RWPE2 (cell line): Measurements from ENCODE around the gene COL23A1.

ENCODE experiments used
- ATAC-seq: fragments of 200-7000 bp; cut with Tn5 transposase; 3 replicates; pipeline ENCODE4 v1.9.1; 2021; ENCODE audit warnings: low read depth
- DNase-seq: peaks from one replicate; pipeline ENCODE4 v3.0.0-alpha.2; 2020; ENCODE audit warnings: low spot score
- H3K27ac ChIP-seq: fragments of 450-650 bp; 2 replicates; pipeline ENCODE4 v1.5.1; 2017; ENCODE audit warnings: mild to moderate bottlenecking; ENCODE audit not compliant: poor library complexity, severe bottlenecking
- H3K27me3 ChIP-seq: fragments of 250-450 bp; sonication (Bioruptor Pico); 2 replicates; pipeline ENCODE4 v1.5.1; 2021; ENCODE audit warnings: mild to moderate bottlenecking, moderate library complexity; ENCODE audit not compliant: insufficient read depth, poor library complexity, severe bottlenecking
- H3K36me3 ChIP-seq: fragments of 250-450 bp; sonication (Bioruptor Pico); 2 replicates; pipeline ENCODE4 v1.5.1; 2020; ENCODE audit warnings: low read depth, mild to moderate bottlenecking, moderate library complexity
- H3K4me1 ChIP-seq: fragments of 250-450 bp; sonication (Bioruptor Pico); 2 replicates; pipeline ENCODE4 v1.5.1; 2021; ENCODE audit warnings: mild to moderate bottlenecking, moderate library complexity; ENCODE audit not compliant: insufficient read depth, poor library complexity, severe bottlenecking
- H3K4me3 ChIP-seq: fragments of 250-450 bp; sonication (Bioruptor Pico); 2 replicates; pipeline ENCODE4 v1.5.1; 2021; ENCODE audit warnings: mild to moderate bottlenecking, moderate library complexity; ENCODE audit not compliant: severe bottlenecking
- H3K9me3 ChIP-seq: fragments of 250-450 bp; sonication (Bioruptor Pico); 2 replicates; pipeline ENCODE4 v1.5.1; 2021; ENCODE audit warnings: mild to moderate bottlenecking, moderate library complexity; ENCODE audit not compliant: severe bottlenecking
- TF ChIP-seq, protein P1 (sequence below): fragments of 450-650 bp; IDR thresholded peaks from one replicate; pipeline ENCODE4 v1.5.1; 2017; ENCODE audit warnings: mild to moderate bottlenecking, moderate library complexity; ENCODE audit not compliant: poor library complexity, severe bottlenecking

Gene COL23A1

GRCh38 chr5:178537467-178538371, 52.5 kb downstream of the COL23A1 start:
- DNase-seq (no peak), ATAC-seq (no peak)
- Histone ChIP-seq H3K4me3 (no peak overlapping the region), H3K27me3 (no peaks in the 10 kb centered on the region), H3K9me3 (no peaks in the 10 kb centered on the region), H3K4me1 (no peaks in the 10 kb centered on the region), H3K27ac (no peak overlapping the region), H3K36me3 (no peaks in the 10 kb centered on the region)
- TF ChIP-seq, protein P1, sequence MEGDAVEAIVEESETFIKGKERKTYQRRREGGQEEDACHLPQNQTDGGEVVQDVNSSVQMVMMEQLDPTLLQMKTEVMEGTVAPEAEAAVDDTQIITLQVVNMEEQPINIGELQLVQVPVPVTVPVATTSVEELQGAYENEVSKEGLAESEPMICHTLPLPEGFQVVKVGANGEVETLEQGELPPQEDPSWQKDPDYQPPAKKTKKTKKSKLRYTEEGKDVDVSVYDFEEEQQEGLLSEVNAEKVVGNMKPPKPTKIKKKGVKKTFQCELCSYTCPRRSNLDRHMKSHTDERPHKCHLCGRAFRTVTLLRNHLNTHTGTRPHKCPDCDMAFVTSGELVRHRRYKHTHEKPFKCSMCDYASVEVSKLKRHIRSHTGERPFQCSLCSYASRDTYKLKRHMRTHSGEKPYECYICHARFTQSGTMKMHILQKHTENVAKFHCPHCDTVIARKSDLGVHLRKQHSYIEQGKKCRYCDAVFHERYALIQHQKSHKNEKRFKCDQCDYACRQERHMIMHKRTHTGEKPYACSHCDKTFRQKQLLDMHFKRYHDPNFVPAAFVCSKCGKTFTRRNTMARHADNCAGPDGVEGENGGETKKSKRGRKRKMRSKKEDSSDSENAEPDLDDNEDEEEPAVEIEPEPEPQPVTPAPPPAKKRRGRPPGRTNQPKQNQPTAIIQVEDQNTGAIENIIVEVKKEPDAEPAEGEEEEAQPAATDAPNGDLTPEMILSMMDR, result no peak

DNA sequence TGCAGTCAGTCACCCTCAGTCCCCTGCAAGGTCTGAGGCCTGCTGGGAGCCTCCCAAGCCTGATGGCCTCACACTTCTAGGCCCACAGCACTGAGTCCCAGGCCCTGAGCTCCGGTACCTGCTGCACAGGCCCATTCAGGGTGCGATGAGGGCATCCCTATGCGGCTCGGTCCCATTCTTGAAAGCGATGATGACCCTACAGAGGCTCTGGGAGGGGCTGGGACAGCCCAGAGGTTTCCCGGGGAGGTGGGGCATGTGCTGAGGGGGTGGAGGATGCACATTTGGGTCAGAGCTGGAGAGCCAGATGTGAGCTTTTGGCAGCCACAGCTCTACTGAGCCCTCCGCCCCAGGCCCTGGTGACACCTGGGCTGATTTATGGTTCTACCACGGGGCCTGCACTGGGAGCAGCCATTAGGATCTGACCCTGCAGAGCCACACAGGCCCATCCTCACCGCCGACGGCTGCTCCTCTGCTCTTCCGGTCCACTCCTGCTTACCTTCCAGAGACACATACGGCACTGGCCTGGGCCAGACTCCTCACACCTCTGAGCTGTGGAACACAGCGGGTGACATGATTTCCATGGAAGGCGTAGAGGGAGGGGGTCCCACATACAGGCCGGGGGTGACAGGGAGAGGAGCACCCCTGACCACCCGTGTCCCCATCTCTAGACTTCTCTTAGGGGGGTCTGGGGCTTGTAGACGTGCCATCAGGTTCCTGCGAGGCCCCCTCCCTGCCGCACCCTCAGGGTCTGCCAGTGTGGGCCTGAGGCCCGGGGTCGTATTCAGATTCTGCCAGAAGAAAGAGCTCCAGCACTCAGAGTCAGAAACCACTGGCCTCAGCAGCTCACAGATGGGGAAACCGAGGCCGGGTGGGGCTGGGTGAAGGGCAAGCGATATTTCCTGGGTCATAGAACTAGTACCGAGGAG, 53.4 kb downstream of the COL23A1 start:
- Histone ChIP-seq H3K27me3 (no peaks in the 10 kb centered on the region), H3K4me1 (no peaks in the 10 kb centered on the region), H3K27ac (no peak overlapping the region), H3K9me3 (no peaks in the 10 kb centered on the region), H3K36me3 (no peaks in the 10 kb centered on the region), H3K4me3 (no peak overlapping the region)
- DNase-seq, result peak; percentile 41
- TF ChIP-seq, protein P1, result no peak
- ATAC-seq, result no peak

DNA sequence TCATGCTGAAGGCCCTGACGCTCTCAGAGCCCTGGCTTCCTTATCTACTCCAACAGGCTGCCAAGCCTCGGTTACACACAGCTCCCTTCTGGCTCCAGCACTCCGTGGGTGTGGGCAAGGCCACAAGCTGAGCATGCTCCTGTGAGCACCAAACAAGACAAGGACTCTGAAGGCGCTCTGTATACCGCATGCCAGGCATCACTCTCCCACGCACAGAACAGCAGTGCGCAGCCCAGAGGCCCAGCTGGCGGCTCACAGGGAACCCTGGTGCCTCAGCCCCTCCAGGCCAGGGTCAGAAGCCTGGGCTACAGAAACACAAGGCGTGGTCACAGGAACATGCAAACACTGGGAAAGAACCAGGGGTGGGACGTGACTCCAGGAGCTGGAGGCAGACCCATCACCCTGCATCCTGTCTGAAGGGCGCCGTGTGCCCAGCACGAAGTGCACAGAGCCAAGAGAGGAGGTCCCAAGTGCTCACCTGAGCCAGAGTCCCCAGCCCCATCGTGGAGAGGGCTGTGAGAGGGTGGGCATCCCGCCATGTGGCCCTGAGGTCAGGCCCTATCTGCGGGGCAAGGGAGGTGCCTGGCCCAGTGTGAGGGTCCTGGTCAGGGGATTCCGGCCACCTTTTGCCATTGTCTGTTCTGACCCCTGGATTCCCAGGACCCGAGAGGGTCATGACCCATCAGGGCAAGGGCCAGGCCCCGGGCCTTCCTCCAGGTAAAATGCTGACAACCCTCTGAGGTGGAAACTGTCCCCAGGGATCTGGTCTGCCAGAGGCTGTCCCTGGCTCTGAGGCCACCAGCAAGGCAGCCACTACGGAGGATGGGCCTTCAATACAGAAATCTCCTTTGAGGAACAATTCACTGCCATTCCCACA, 54.7 kb downstream of the COL23A1 start:
- Histone ChIP-seq H3K9me3 (no peaks in the 10 kb centered on the region), H3K27ac (no peak overlapping the region), H3K27me3 (no peaks in the 10 kb centered on the region), H3K4me1 (no peaks in the 10 kb centered on the region), H3K4me3 (no peak overlapping the region), H3K36me3 (no peaks in the 10 kb centered on the region)
- TF ChIP-seq, protein P1, result no peak
- ATAC-seq, result no peak; the same call in 2 of the 3 replicates
- DNase-seq, result peak; percentile 59

- H3K4me1 ChIP-seq, result no peaks in the 10 kb centered on the region
- no peak for ATAC-seq
- no peaks in the 10 kb centered on the region for H3K9me3 ChIP-seq
- H3K36me3 ChIP-seq, result no peaks in the 10 kb centered on the region
- H3K27me3 ChIP-seq, result no peaks in the 10 kb centered on the region
- no peak overlapping the region for H3K4me3 ChIP-seq
- H3K27ac ChIP-seq, result no peak overlapping the region
- no peak for DNase-seq
- TF ChIP-seq, protein P1, result no peak
Measured at GRCh38 chr5:178533136-178533535, 57.1 kb downstream of the COL23A1 start.
